Smooth muscle cell (in vitro differentiated cells): ENCODE data around the gene KCNK17. TPM values are rescaled to one million over a fixed set of nuclear protein-coding genes. Genes with fewer than 3 reads are reported as not detected.

Source experiments
- DNase-seq: peaks from one replicate; lab custom pipeline; 2025; ENCODE audit not compliant: unreplicated experiment; lab: John Stamatoyannopoulos, UW
- H2AFZ ChIP-seq: fragments of 200-600 bp; sonication (generic); 2 replicates; pipeline ENCODE4 v1.6.0; 2016; ENCODE audit warnings: antibody characterized with exemption, low read depth, mild to moderate bottlenecking
- H3F3A ChIP-seq: fragments of 200-600 bp; sonication (generic); 2 replicates; pipeline ENCODE4 v1.6.0; 2017; ENCODE audit warnings: antibody characterized with exemption, low read depth
- H3K27ac ChIP-seq: fragments of 200-600 bp; sonication (generic); 2 replicates; pipeline ENCODE4 v1.5.1; 2016; ENCODE audit warnings: low read depth, mild to moderate bottlenecking
- H3K27me3 ChIP-seq: fragments of 200-600 bp; sonication (generic); 2 replicates; pipeline ENCODE4 v1.6.1; 2016; ENCODE audit warnings: low read depth, mild to moderate bottlenecking
- H3K36me3 ChIP-seq: fragments of 200-600 bp; sonication (generic); 2 replicates; pipeline ENCODE4 v1.5.1; 2016; ENCODE audit warnings: low read depth
- H3K4me1 ChIP-seq: fragments of 200-600 bp; sonication (generic); 2 replicates; pipeline ENCODE4 v1.5.1; 2016; ENCODE audit warnings: low read depth
- H3K4me2 ChIP-seq: fragments of 200-600 bp; sonication (generic); 2 replicates; pipeline ENCODE4 v1.6.0; 2016; ENCODE audit warnings: mild to moderate bottlenecking
- H3K4me3 ChIP-seq: fragments of 200-600 bp; sonication (generic); 2 replicates; pipeline ENCODE4 v1.5.1; 2016; ENCODE audit warnings: mild to moderate bottlenecking
- H3K79me2 ChIP-seq: fragments of 200-600 bp; sonication (generic); 2 replicates; pipeline ENCODE4 v1.6.0; 2016; ENCODE audit warnings: low read depth, mild to moderate bottlenecking
- H3K9ac ChIP-seq: fragments of 200-600 bp; sonication (generic); 2 replicates; pipeline ENCODE4 v1.6.0; 2016; ENCODE audit warnings: low read depth
- H3K9me3 ChIP-seq: fragments of 200-600 bp; sonication (generic); replicated peaks from 2 replicates; pipeline ENCODE4 v1.5.1; 2016; ENCODE audit warnings: low read depth
- H4K20me1 ChIP-seq: fragments of 200-600 bp; sonication (generic); 2 replicates; pipeline ENCODE4 v1.6.0; 2016; ENCODE audit warnings: low read depth
- CTCF ChIP-seq: fragments of 200-600 bp; sonication (generic); IDR thresholded peaks from 2 replicates; pipeline ENCODE4 v1.5.1; 2017; ENCODE audit warnings: borderline replicate concordance, mild to moderate bottlenecking, antibody characterized with exemption; ENCODE audit not compliant: insufficient read depth, poor library complexity, severe bottlenecking
- WGBS: methylation state at CpG from one replicate; pipeline ENCODE4 v1.1.7; 2016; ENCODE audit warnings: low lambda C conversion rate; 5-methylcytosine and 5-hydroxymethylcytosine counted together
- polyA plus RNA-seq: library from polyadenylated mRNA; unstranded; fragments of >200 nt; fragmentation: Nextera tagmentation; extraction: Ambion mirVana; gene quantifications from 2 replicates; pipeline ENCODE4 v1.2.1, GENCODE V29; 2016
- total RNA-seq: library from RNA; depleted of rRNA; stranded (reverse); fragments of >200 nt; gene quantifications from 2 replicates; pipeline ENCODE4 v1.2.3, GENCODE V29; 2014

Gene KCNK17
- total and polyA plus RNA-seq, 2 experiments from 2014 or later: not detected

GRCh38 chr6:39282774-39283173, 31.4 kb downstream of the KCNK17 start:
- Histone ChIP-seq H3K27me3 (peaks cover 7% of the 10 kb centered on the region), H3K9ac (no peak overlapping the region), H3K9me3 (no peaks in the 10 kb centered on the region), H3K4me1 (no peaks in the 10 kb centered on the region), H3K4me2 (no peak overlapping the region), H3K4me3 (no peak overlapping the region), H3K27ac (no peak overlapping the region), H3F3A (no peaks in the 10 kb centered on the region), H4K20me1 (no peaks in the 10 kb centered on the region), H3K79me2 (no peaks in the 10 kb centered on the region), H2AFZ (no peak overlapping the region), H3K36me3 (no peaks in the 10 kb centered on the region)
- WGBS: 66% methylated on average over 2 of the region's 2 CpGs
- TF ChIP-seq CTCF: no peak
- no peak for DNase-seq

- 84% methylated on average over 11 of the region's 11 CpGs for WGBS
Measured at GRCh38 chr6:39281312-39281980, 32.8 kb downstream of the KCNK17 start.

GRCh38 chr6:39280247-39280731, 33.9 kb downstream of the KCNK17 start:
- Histone ChIP-seq H3K27me3 (peaks cover 9% of the 10 kb centered on the region), H3K4me1 (no peaks in the 10 kb centered on the region), H3F3A (no peaks in the 10 kb centered on the region), H3K27ac (no peak overlapping the region), H3K9me3 (no peaks in the 10 kb centered on the region), H4K20me1 (no peaks in the 10 kb centered on the region), H2AFZ (no peak overlapping the region), H3K36me3 (no peaks in the 10 kb centered on the region), H3K4me2 (no peak overlapping the region), H3K9ac (no peak overlapping the region), H3K79me2 (no peaks in the 10 kb centered on the region), H3K4me3 (no peak overlapping the region)
- no peak for DNase-seq
- WGBS: 68% methylated on average over 8 of the region's 8 CpGs
- no peak for TF ChIP-seq CTCF

More at GRCh38 chr6:39281312-39281980, 32.8 kb downstream of the KCNK17 start:
- Histone ChIP-seq H3K27ac (no peak overlapping the region), H3K27me3 (peaks cover 9% of the 10 kb centered on the region), H3K36me3 (no peaks in the 10 kb centered on the region), H2AFZ (no peak overlapping the region), H3K4me1 (no peaks in the 10 kb centered on the region), H3K9me3 (no peaks in the 10 kb centered on the region), H3F3A (no peaks in the 10 kb centered on the region), H3K9ac (no peak overlapping the region), H3K4me2 (no peak overlapping the region), H3K4me3 (no peak overlapping the region), H3K79me2 (no peaks in the 10 kb centered on the region), H4K20me1 (no peaks in the 10 kb centered on the region)
- no peak for TF ChIP-seq CTCF
- no peak for DNase-seq

GRCh38 chr6:39279539-39279938, 34.7 kb downstream of the KCNK17 start:
- no peaks in the 10 kb centered on the region for H3K4me1 ChIP-seq
- H3F3A ChIP-seq: no peaks in the 10 kb centered on the region
- no peaks in the 10 kb centered on the region for H3K79me2 ChIP-seq
- no peaks in the 10 kb centered on the region for H3K9me3 ChIP-seq
- H4K20me1 ChIP-seq: no peaks in the 10 kb centered on the region
- WGBS: 95% methylated on average over 6 of the region's 6 CpGs
- peaks cover 9% of the 10 kb centered on the region for H3K27me3 ChIP-seq
- no peak for DNase-seq
- H3K9ac ChIP-seq: no peak overlapping the region
- no peak overlapping the region for H3K4me2 ChIP-seq
- no peak overlapping the region for H2AFZ ChIP-seq
- no peak overlapping the region for H3K4me3 ChIP-seq
- no peak overlapping the region for H3K27ac ChIP-seq
- no peaks in the 10 kb centered on the region for H3K36me3 ChIP-seq
- no peak for TF ChIP-seq CTCF
